Body of pancreas (tissue), 4 donors: ENCODE measurements around the gene C16orf95. TPM values are rescaled to one million over a fixed set of nuclear protein-coding genes. Genes with fewer than 3 reads are reported as not detected.
A peak's percentile ranks its signal among the peaks of the same experiment; 100 is the strongest.

ENCODE experiments used
- ATAC-seq: fragments of 150-250 bp; one replicate; pipeline ENCODE4 v1.9.1; 2016
- DNase-seq, 4 donors: peaks; one replicate each; pipeline ENCODE4 v3.0.0-alpha.2; 2019
- H3K27ac ChIP-seq, 4 donors: fragments of 200-600 bp; sonication (generic); 1 replicate in 3 of 4; 2 replicates in 1 of 4; pipeline versions ENCODE4 v1.5.1 to v1.6.1; 2016 to 2019; ENCODE audit warnings: mild to moderate bottlenecking in 1 of 4, mixed read lengths in 1 of 4, moderate library complexity in 1 of 4
- H3K27me3 ChIP-seq, 2 donors: fragments of 200-600 bp; sonication (generic); one replicate each; pipeline ENCODE4 v1.6.0; 2016; ENCODE audit warnings: mild to moderate bottlenecking in 1 of 2
- H3K36me3 ChIP-seq, 2 donors: fragments of 200-600 bp; sonication (generic); replicated peaks in 1 of 2; 2 replicates each; pipeline ENCODE4 v1.5.1; 2016; ENCODE audit warnings: low read depth in 2 of 2; ENCODE audit not compliant: insufficient read depth in 1 of 2
- H3K4me1 ChIP-seq: fragments of 200-600 bp; sonication (generic); one replicate; pipeline ENCODE4 v1.6.0; 2016
- H3K4me3 ChIP-seq, 2 donors: fragments of 200-600 bp; sonication (generic); 1 replicate in 1 of 2; 2 replicates in 1 of 2; pipeline ENCODE4 v1.5.1; 2016 to 2019
- H3K9me3 ChIP-seq, 3 donors: fragments of 200-600 bp; sonication (generic); 1 replicate in 2 of 3; 2 replicates in 1 of 3; pipeline ENCODE4 v1.5.1; 2016
- POLR2A ChIP-seq, 3 donors: fragments of 450-650 bp; IDR thresholded peaks; one replicate each; pipeline ENCODE4 v1.6.1; 2016; ENCODE audit warnings: antibody characterized with exemption in 3 of 3, mild to moderate bottlenecking in 2 of 3
- WGBS, 2 donors: methylation state at CpG; one replicate each; pipeline ENCODE4 v1.1.5; 2017; 5-methylcytosine and 5-hydroxymethylcytosine counted together
- intact Hi-C: fragments of 100-400 bp; cut with DNase I; formaldehyde crosslinking; loops from one replicate; pipeline ENCODE4 v1.15.1; 2023
- total RNA-seq, 2 donors: library from RNA; depleted of rRNA; stranded (reverse); fragments of >200 nt; gene quantifications; one replicate each; pipeline ENCODE4 v1.1.0, GENCODE V29; 2016
- TF ChIP-seq, protein P1 (sequence below), 7 experiments: fragments of 450-650 bp in 4 of 7; fragments of 200-600 bp in 3 of 7; sonication (generic) in 3 of 7; IDR thresholded peaks; one replicate each; pipeline ENCODE4 v1.5.1; 2016 to 2019; ENCODE audit warnings: antibody characterized with exemption in 7 of 7

The C16orf95 gene
- total RNA-seq, 2 donors from 2014 or later: 1.3 to 2.0 TPM

DNA sequence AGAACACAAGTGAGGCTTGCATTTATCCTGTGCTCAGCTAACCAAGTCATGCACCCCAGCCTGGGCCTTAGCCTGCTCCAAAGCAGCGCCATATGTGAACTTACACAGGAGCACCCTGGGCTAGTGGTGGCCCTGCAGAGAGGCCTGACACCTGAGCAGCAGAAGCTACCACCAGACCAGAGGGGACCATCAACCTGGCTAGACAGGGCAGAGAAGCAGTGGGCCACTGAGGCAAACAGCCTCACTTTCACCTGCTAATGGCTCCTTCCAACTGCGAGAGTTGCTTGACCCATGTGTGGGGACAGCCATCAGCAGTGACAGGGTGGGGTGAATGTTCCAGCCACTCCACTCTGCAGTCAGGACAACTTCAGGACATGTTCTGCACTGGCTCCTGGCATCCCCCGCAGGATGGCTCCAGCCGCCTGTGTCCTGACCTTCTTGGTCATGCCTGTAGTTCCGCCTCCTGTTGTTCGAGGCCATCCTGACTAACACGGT is 2.9 kb upstream of the C16orf95 start:
- no peak overlapping the region for H3K27ac ChIP-seq
- intact Hi-C loops: loop anchor here (5.0 kb wide), 1 partner anchor 57 kb away; no protein-coding TSS in a partner anchor
- no peak for ATAC-seq
- H3K27me3 ChIP-seq: no peaks in the 10 kb centered on the region
- 65 to 87% methylated on average over 5 to 7 of the region's 7 CpGs for WGBS, 2 donors
- no peak overlapping the region for H3K4me3 ChIP-seq
- no peaks in the 10 kb centered on the region for H3K9me3 ChIP-seq
- H3K4me1 ChIP-seq: peaks cover 15% of the 10 kb centered on the region
- no peaks in the 10 kb centered on the region for H3K36me3 ChIP-seq
- DNase-seq: no peak
- no peak for TF ChIP-seq POLR2A (IDR thresholded peaks at IDR 0.05)
- TF ChIP-seq, protein P1, sequence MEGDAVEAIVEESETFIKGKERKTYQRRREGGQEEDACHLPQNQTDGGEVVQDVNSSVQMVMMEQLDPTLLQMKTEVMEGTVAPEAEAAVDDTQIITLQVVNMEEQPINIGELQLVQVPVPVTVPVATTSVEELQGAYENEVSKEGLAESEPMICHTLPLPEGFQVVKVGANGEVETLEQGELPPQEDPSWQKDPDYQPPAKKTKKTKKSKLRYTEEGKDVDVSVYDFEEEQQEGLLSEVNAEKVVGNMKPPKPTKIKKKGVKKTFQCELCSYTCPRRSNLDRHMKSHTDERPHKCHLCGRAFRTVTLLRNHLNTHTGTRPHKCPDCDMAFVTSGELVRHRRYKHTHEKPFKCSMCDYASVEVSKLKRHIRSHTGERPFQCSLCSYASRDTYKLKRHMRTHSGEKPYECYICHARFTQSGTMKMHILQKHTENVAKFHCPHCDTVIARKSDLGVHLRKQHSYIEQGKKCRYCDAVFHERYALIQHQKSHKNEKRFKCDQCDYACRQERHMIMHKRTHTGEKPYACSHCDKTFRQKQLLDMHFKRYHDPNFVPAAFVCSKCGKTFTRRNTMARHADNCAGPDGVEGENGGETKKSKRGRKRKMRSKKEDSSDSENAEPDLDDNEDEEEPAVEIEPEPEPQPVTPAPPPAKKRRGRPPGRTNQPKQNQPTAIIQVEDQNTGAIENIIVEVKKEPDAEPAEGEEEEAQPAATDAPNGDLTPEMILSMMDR (IDR thresholded peaks at IDR 0.05): no peak

DNA sequence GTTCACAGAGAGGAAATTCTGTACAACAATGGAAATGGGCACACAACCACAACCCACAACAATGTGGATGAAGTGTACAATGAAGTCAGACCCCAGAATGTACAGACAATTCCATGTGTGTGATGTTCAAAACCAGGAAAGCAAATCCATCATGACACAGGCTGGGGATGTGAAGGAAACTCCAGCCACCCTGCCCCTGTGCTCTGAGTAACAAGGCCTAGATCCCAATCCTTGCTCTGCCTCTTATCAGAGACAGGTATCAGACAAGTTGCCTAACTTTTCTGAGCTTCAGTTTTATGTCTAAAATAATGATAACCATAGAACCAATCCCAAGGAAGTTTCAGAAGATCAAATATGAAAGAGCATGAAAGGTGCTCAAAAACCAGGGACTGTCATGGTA is 1.8 kb upstream of the C16orf95 start:
- no peak for ATAC-seq
- TF ChIP-seq, protein P1 (IDR thresholded peaks at IDR 0.05): no peak
- TF ChIP-seq POLR2A (IDR thresholded peaks at IDR 0.05): no peak
- intact Hi-C loops: no loop called here
- peaks cover 7% of the 10 kb centered on the region for H3K4me1 ChIP-seq
- H3K4me3 ChIP-seq: no peak overlapping the region
- DNase-seq: no peak
- H3K9me3 ChIP-seq: no peaks in the 10 kb centered on the region
- no peaks in the 10 kb centered on the region for H3K36me3 ChIP-seq
- H3K27ac ChIP-seq: no peak overlapping the region
- no peaks in the 10 kb centered on the region for H3K27me3 ChIP-seq

DNA sequence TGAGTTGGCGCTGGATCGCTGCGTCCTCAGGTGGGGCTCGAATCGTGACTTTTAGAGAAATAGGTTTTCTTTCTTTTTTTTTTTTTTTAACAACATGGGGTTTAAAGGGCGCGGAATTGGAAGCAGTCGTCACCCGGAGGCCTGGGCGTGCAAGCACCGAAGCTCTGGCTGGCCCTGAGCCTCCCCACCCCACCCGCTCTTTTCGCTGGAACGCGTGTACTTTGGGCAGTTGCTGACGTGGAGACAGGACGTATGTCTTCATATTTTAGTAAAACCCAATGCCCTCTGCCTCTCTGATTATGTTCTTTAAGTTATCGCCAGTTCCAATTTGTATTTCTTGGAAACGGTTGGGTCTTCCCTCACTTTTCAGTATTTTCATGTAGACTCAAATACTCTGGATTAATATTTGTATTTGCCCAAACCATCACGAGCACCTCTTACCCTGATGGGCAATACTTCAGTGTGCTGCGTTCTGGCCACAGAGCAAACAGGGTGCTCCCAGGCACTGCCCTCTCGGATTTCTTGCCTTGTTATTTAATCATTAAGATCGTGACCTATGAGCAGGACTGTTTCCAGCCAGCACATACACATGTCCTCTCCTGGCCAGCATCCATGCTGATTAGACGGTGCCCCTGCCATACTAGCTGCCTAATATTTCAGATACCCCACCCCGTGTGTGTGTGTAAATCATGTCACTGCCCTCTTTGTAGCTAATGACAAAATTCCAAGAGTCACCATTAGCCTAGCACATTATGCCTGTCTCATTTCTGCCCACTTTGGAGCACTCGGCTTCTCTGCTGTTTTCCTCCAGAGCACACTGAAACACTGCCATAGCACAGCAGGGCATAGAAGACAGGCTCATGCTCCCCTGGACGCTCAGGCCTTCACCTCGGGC is 805 bp upstream of the C16orf95 start:
- DNase-seq (peak; percentile 66 to 73 (median 68)), ATAC-seq (peak; percentile 55)
- 0 to 4% methylated on average over 28 of the region's 28 CpGs for whole genome bisulfite sequencing, 2 donors
- Histone ChIP-seq H3K4me3 (peak overlapping the region; percentile 66 to 76), H3K4me1 (peaks cover 7% of the 10 kb centered on the region), H3K9me3 (no peaks in the 10 kb centered on the region), H3K27ac (peak overlapping the region; percentile 89 to 95 (median 92)), H3K36me3 (no peaks in the 10 kb centered on the region), H3K27me3 (no peaks in the 10 kb centered on the region)
- TF ChIP-seq, protein P1 (IDR thresholded peaks at IDR 0.05): no peak
- no peak for TF ChIP-seq POLR2A (IDR thresholded peaks at IDR 0.05)
- intact Hi-C loops: no loop called here

DNA sequence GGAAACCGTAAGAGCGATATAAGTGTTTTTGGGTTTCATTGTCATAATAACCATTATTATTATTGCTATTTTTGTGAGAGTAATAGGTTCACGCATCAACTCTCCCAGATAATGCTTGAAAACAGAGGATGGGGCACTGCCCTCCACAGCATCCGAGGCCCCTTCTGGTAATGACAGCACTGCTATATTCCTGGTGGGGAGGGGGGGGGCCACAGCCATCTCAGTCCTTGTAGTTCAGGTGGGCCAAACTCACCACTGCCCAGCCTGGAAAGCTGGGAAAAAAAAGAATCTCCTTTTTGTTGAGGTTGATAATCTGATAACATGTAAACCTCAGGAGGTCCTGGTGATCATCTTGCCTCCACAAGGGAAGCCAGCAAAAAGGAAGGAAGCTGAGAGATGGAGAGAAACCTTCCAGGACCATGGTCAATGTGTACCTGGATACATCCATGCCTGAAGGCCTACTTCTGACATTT is 706 bp downstream of the C16orf95 start:
- DNase-seq (no peak), ATAC-seq (no peak)
- Histone ChIP-seq H3K4me1 (peaks cover 7% of the 10 kb centered on the region), H3K9me3 (no peaks in the 10 kb centered on the region), H3K4me3 (peak overlapping the region in 1 of 2 donors; percentile 76), H3K27ac (peak overlapping the region; percentile 89 to 95 (median 92)), H3K27me3 (no peaks in the 10 kb centered on the region), H3K36me3 (no peaks in the 10 kb centered on the region)
- WGBS, 2 donors: 91 to 94% methylated on average over 4 of the region's 4 CpGs
- intact Hi-C loops: no loop called here
- TF ChIP-seq, protein P1 (IDR thresholded peaks at IDR 0.05): no peak
- TF ChIP-seq POLR2A (IDR thresholded peaks at IDR 0.05): no peak
